HG03108 (cell line): ENCODE measurements around the gene NDUFAF8.

Experiments used
- ATAC-seq: cut with Tn5 transposase; IDR thresholded peaks from one replicate; pipeline ENCODE4 v1.9.1; 2021; ENCODE audit warnings: moderate library complexity; ENCODE audit not compliant: unreplicated experiment

NDUFAF8 gene

GRCh38 chr17:81250286-81251093, 11.4 kb downstream of the NDUFAF8 start:
- no peak for ATAC-seq

GRCh38 chr17:81251094-81251708, 12.1 kb downstream of the NDUFAF8 start:
- ATAC-seq = no peak

GRCh38 chr17:81251709-81252301, 12.7 kb downstream of the NDUFAF8 start:
- ATAC-seq = no peak

GRCh38 chr17:81252326-81252986, 13.3 kb downstream of the NDUFAF8 start:
- no peak for ATAC-seq

GRCh38 chr17:81252987-81253329, 13.8 kb downstream of the NDUFAF8 start:
- no peak for ATAC-seq

- no peak for ATAC-seq
Observed at GRCh38 chr17:81253358-81254131, 14.4 kb downstream of the NDUFAF8 start.

- no peak for ATAC-seq
Observed at GRCh38 chr17:81254955-81255717, 16.0 kb downstream of the NDUFAF8 start.

GRCh38 chr17:81256616-81257015, 17.5 kb downstream of the NDUFAF8 start:
- no peak for ATAC-seq

- no peak for ATAC-seq
Observed at GRCh38 chr17:81257533-81257932, 18.4 kb downstream of the NDUFAF8 start.

- no peak for ATAC-seq
Observed at GRCh38 chr17:81258292-81258691, 19.2 kb downstream of the NDUFAF8 start.

GRCh38 chr17:81259058-81259605, 20.0 kb downstream of the NDUFAF8 start:
- ATAC-seq = no peak

- no peak for ATAC-seq
Observed at GRCh38 chr17:81260171-81260570, 21.1 kb downstream of the NDUFAF8 start.

GRCh38 chr17:81260641-81261040, 21.5 kb downstream of the NDUFAF8 start:
- ATAC-seq = no peak

GRCh38 chr17:81261096-81261495, 22.0 kb downstream of the NDUFAF8 start:
- ATAC-seq = no peak

- no peak for ATAC-seq
Observed at GRCh38 chr17:81261582-81262336, 22.6 kb downstream of the NDUFAF8 start.

GRCh38 chr17:81263371-81264181, 24.5 kb downstream of the NDUFAF8 start:
- ATAC-seq = no peak

- no peak for ATAC-seq
Observed at GRCh38 chr17:81264640-81265039, 25.5 kb downstream of the NDUFAF8 start.

GRCh38 chr17:81265576-81265975, 26.5 kb downstream of the NDUFAF8 start:
- ATAC-seq = no peak
